GM18507 (cell line): ENCODE results near the gene BAMBI.
"Not testable (repeated sequence)": the region's sequence is repeated elsewhere in the genome, so short reads cannot be mapped to it uniquely, and the experiment has no call there.

Experiments
- DNase-seq: peaks from one replicate; pipeline ENCODE4 v3.0.0; 2011; ENCODE audit warnings: low read depth; ENCODE audit not compliant: insufficient read length; ENCODE audit errors: extremely low spot score
- FAIRE-seq: peaks from 2 replicates; lab custom pipeline; 2011; peaks lifted over from hg19 to GRCh38; lab: Jason Lieb, UNC

The BAMBI gene

GRCh38 chr10:28676968-28677887 is at the start of gene BAMBI:
Gene BAMBI (plus strand): TSS chr10:28677521. CDS start chr10:28677898, 377 bp downstream.
- FAIRE-seq (peak; percentile 36), DNase-seq (peak; percentile 80)

- peak; percentile 85 for FAIRE-seq
- DNase-seq = peak; percentile 11
Observed at GRCh38 chr10:28628184-28628893, 49.0 kb upstream of the BAMBI start.

GRCh38 chr10:28631896-28632583 is 45.3 kb upstream of the BAMBI start:
- FAIRE-seq = no peak
- DNase-seq = no peak

GRCh38 chr10:28632584-28632945 is 44.8 kb upstream of the BAMBI start:
- no peak for FAIRE-seq
- DNase-seq = no peak

GRCh38 chr10:28633750-28634149 is 43.6 kb upstream of the BAMBI start:
- DNase-seq (no peak), FAIRE-seq (no peak)

- DNase-seq (no peak), FAIRE-seq (no peak)
Observed at GRCh38 chr10:28637346-28637745, 40.0 kb upstream of the BAMBI start.

GRCh38 chr10:28638392-28638791 is 38.9 kb upstream of the BAMBI start:
- FAIRE-seq (no peak), DNase-seq (no peak)

GRCh38 chr10:28640551-28640950 is 36.8 kb upstream of the BAMBI start:
- DNase-seq (no peak), FAIRE-seq (no peak)

- no peak for FAIRE-seq
- no peak for DNase-seq
Observed at GRCh38 chr10:28644647-28645046, 32.7 kb upstream of the BAMBI start.

- FAIRE-seq (no peak), DNase-seq (no peak)
Observed at GRCh38 chr10:28652106-28652505, 25.2 kb upstream of the BAMBI start.

- no peak for FAIRE-seq
- DNase-seq = no peak
Observed at GRCh38 chr10:28652703-28653102, 24.6 kb upstream of the BAMBI start.

GRCh38 chr10:28658824-28659223 is 18.5 kb upstream of the BAMBI start:
- not testable (repeated sequence) for FAIRE-seq

GRCh38 chr10:28661035-28661434 is 16.3 kb upstream of the BAMBI start:
- DNase-seq = no peak
- FAIRE-seq = no peak

More at GRCh38 chr10:28658824-28659223, 18.5 kb upstream of the BAMBI start:
- DNase-seq = not testable (repeated sequence)

GRCh38 chr10:28663576-28664368 is 13.5 kb upstream of the BAMBI start:
- peak; percentile 82 for FAIRE-seq

GRCh38 chr10:28664369-28664740 is 13.0 kb upstream of the BAMBI start:
- FAIRE-seq = no peak
- no peak for DNase-seq

More at GRCh38 chr10:28663576-28664368, 13.5 kb upstream of the BAMBI start:
- DNase-seq = peak; percentile 50

GRCh38 chr10:28666751-28667467 is 10.4 kb upstream of the BAMBI start:
- DNase-seq (no peak), FAIRE-seq (no peak)

GRCh38 chr10:28668363-28669226 is 8.7 kb upstream of the BAMBI start:
- FAIRE-seq (no peak), DNase-seq (no peak)
